NOMO-1 treated with DMSO at 0.1 percent for 48 hours (cell line): ENCODE measurements around the gene UBE2J2.
"Not testable (repeated sequence)": the region's sequence is repeated elsewhere in the genome, so short reads cannot be mapped to it uniquely, and the experiment has no call there.

ENCODE experiments used
- DNase-seq: peaks from one replicate; lab custom pipeline; 2025; ENCODE audit not compliant: unreplicated experiment; lab: John Stamatoyannopoulos, UW

The UBE2J2 gene

DNA sequence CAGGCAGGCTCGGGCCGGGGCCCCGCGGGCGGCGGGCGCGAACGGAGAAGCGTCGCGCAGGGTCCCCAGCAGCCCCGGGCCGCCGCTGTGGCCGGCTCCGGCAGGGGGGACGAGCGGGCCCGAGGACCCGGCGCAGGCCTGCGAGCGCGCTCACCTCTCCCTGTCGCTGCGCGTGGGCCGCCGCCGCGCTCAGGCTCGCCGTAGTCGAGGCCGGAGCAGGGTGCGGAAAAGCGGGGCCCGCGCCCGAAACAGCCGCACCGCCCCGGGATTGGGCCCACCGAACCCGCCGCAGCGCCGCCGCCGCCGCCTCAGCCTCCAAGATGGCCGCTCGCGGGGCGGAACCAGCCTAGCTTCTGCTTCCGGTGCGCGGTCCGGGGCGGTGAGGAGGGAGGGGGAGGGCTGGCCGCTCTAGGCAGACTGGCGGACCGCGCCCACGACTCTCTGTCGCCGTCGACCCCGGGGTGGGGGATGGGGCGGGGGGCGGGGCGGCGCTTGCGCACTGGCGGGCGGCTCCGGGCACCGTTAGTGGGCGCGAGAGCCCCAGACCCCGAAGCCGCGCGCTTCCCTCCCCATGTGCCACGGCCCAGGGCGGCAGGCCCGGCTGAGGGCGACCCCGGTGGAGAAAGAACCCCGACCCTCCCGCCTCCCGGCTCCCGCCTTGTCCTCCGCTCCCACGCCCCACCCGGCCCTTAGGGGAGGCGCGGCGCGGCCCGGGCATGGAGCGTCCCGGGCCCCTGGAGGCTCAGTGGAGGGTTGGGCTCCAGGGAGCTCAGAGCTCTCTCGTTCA is at the start of gene UBE2J2:
Gene UBE2J2 (minus strand): TSS at position 343 of the 787 bp plus-strand sequence. CDS start 5,862 bp downstream, outside the sequence.
- DNase-seq, result peak; percentile 82

DNA sequence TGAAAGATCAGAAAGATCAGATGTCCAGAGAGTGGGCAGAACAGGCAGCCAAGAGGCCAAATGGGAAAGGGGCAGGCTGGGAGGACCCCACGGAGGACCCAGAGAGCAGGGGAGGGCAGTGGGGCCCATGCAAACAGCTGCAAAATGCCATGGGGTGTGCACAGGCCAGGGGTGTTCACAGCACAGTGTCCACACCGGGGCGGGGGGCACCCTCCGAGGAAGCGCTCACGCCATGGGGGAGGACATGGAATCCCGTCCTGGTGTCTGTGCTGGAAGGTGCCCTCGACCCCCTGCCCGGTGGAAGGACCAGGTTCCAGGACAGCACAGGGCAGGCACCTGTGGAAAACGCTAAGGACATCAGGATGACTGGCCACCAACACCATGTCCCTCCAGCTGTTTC is 49.3 kb upstream of the UBE2J2 start:
- no peak for DNase-seq

GRCh38 chr1:1322418-1322817 is 48.8 kb upstream of the UBE2J2 start:
- no peak for DNase-seq

DNA sequence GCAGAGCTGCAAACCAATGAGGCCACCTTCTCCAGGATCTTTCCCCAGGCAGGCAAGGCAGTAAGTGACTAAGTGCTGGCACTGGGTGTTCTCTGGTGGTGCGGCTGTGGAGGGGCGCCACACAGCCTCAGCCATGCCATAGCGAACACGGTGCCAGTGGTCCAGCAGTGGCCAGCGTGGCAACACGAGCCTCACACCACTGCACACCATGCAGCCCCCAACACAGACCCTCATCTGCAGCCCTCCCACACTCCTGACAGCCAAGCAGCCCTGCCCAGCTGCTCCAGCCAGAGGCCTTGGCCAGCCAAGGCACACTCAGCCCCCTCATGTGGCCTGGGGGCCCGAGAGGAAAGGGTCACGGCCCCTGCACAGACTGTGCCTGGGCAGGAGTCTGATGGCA is 47.8 kb upstream of the UBE2J2 start:
- DNase-seq, result no peak

DNA sequence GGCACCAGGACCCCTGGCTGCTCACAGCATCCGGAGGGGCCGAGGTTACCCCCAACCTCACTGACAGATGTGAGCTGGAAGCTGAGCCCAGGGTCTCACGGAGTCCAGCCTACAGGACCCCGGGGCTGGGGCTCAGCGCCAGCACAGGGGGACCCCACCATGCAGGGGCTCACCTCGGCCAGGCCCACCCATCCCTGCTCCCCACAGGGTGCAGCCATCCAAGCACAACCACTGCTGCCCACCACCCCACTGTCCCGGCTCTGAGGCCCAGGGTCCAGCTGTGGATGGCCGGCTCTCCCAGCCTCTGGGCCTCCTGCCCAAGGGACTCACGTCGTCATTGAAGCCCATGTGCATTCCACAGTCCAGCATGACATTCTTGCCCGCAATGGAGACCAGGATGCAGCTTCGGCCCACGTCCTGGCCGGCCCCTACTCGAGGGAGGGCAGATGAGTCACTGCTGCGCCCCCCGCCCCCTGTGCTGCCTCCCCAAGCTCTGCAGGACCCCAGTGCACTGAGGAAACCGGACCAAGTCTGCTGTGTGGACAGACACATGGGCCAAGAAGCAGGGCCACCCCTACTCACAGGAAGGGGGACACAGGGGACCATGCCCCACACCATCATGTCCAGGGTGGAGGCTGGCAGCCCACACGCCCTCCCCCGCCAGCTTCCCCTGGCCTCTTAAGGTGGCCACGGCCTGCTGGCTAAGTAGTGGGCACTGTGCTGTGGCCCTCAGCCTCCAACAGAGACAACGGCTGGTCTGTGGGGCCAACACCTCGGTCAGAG is 47.2 kb upstream of the UBE2J2 start:
- DNase-seq, result no peak

DNA sequence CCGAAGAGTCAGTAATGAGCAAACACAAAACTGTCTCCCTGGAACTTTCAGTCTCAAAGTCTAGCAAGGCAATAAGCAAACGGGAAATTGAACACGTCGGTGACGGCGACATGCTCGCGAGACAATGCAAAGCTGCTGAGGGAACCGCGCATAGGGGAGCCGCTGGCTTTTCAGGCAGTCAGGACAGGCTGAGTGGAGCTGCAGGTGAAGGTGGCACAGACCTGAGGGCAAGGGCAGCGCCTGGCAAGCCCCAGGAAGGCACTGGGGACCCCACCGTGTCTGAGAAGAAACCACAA is 45.9 kb upstream of the UBE2J2 start:
- no peak for DNase-seq

GRCh38 chr1:1318777-1319645 is 45.4 kb upstream of the UBE2J2 start:
- DNase-seq, result no peak

GRCh38 chr1:1318131-1318652 is 44.5 kb upstream of the UBE2J2 start:
- no peak for DNase-seq

- DNase-seq, result no peak
These were observed 43.8 kb upstream of the UBE2J2 start for GRCh38 chr1:1317420-1317819.

DNA sequence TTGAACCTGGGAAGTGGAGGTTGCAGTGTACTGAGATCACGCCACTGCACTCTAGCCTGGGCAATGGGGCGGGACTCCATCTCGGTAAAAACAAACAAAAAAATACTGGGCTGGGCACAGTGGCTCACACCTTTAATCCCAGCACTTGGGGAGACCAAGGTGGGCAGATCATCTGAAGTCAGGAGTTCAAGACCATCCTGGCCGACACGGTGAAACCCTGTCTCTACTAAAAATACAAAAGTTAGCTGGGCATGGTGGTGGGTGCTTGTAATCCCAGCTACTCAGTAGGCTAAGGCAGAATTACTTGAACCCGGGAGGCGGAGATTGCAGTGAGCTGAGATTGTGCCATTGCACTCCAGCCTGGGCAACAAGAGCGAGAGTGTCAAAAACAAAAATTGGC is 42.5 kb upstream of the UBE2J2 start:
- not testable (repeated sequence) for DNase-seq

- DNase-seq, result no peak
These were observed 41.8 kb upstream of the UBE2J2 start for GRCh38 chr1:1315435-1315954.

DNA sequence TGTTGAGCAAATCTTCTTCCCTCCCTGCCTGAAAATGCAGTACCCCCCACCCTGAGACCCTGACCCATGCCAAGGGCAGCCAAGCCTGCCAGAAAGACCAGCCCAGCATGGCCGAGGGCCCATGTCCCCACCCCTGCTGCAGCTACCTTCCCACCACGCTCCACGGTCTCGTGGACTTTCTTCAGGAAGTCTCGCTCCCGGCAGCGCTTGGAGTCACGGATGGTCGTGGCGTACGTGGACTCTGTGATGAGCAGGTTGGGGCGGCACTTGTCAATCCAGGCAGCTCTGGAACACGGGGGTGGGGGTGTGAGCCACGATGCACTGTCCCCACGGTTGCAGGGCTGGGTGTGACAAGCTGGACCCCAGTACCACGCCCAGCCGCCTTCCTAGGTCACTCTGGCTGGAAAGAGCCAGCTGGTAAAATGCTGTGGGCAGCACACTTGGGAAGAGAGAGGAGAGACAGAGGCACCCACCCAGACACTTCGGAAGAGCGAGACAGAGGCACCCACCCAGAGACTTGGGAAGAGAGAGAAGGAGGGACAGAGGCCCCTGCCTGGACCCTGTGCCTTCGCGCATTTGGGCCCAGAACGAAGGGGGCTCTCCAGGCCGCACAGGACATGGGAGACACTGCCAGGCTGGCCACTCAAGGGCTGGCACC is 41.2 kb upstream of the UBE2J2 start:
- DNase-seq, result no peak

DNA sequence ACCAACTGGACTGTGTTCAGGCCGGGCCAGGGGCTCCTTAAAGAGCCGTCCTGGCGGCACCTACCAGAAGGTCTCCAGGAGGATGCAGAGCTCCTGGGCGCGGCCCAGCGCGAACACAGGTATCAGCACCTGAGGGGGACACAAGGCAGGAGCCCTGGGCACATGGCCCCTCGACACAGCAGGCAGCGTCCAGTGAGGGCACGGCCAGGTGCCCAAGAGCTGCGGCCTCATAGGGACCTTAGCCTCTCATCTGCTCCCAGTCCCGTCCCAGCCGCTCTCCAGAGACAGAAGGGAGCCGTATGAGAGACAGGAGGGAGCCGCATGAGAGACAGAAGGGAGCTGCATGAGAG is 40.6 kb upstream of the UBE2J2 start:
- DNase-seq, result no peak

GRCh38 chr1:1313500-1314236 is 40.0 kb upstream of the UBE2J2 start:
- DNase-seq, result no peak

GRCh38 chr1:1312450-1313314 is 39.0 kb upstream of the UBE2J2 start:
- DNase-seq, result no peak

DNA sequence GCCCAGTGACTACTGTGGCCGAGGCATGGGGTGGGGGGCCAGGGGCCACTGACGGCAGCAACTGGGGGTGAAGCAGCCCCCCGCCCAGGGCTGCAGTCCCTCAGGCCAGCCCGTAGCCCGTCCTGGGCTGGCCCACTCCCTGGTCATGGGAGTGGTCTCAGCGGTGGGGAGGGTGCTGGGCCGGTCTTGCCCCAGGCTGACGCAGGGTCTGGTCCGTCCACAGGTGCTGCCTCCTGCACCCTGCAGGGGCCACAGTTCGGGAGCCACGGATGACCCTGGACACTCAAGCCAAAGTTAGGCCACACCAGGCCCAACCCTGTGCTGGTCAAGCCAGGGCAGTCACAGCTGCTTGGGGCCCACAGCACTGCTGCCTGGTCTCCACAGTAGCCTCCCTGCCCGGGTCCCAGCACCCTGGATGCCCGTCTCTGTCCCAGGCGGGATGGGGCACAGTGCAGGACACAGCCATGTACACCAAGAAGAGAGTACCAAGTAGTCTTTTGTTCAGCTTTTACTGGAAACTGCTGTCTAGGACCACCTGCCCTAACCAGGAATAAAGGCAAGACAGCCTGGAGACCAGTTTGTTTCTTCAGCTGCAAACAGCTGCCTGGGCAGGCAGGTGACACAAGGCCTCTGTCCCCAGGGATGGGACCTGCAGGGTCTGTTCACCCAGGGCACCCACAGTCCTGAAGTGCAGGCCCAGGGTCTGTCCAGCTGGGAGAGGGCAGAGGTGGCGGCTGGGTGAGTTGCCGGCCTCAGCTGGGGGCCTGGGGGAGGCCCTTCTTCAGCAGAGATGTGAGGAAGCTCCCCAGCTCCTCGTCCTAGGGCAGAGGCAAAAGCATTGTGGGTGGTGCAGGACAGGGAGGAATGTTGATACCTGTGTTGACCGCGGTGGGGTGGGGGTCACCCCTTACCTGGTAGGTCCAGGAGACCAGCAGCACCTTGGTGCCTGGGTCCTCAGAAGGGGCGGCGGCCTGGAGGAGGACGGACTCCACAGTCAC is 37.8 kb upstream of the UBE2J2 start:
- DNase-seq, result no peak

- DNase-seq, result no peak
These were observed 36.9 kb upstream of the UBE2J2 start for GRCh38 chr1:1310476-1311053.

GRCh38 chr1:1310109-1310385 is 36.4 kb upstream of the UBE2J2 start:
- no peak for DNase-seq
